Measurements from ENCODE around the gene MGAT3.

The MGAT3 gene

DNA sequence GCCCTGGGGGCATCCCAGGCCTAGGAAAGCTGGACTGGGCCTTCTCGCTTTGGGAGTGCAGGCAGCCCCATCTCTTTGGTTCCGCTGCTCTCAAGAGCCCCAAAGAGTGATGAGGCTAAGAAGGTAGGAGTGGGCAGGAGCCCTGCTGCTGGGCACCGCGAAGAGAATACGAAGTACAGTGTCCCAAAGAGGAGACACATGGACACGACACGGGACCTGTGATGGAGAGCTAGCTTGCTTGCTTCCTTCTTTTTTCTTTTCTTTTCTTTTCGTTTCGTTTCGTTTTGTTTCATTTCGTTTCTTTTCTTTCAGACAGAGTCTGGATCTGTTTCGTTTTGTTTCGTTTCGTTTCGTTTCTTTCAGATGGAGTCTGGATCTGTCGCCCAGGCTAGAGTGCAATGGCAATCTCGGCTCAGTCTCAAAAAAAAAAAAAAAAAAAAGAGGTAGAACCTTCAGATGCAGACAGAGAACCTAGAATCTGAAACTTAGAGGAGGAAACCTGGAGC lies 10.6 kb downstream of the MGAT3 start:
- H3K9me3 ChIP-seq = no peaks in the 10 kb centered on the region
- peaks cover 0 to 9% (median 3%) of the 10 kb centered on the region in 4 donors for H3K4me1 ChIP-seq
- H3K27ac ChIP-seq = no peak overlapping the region
- TF ChIP-seq, protein P1, sequence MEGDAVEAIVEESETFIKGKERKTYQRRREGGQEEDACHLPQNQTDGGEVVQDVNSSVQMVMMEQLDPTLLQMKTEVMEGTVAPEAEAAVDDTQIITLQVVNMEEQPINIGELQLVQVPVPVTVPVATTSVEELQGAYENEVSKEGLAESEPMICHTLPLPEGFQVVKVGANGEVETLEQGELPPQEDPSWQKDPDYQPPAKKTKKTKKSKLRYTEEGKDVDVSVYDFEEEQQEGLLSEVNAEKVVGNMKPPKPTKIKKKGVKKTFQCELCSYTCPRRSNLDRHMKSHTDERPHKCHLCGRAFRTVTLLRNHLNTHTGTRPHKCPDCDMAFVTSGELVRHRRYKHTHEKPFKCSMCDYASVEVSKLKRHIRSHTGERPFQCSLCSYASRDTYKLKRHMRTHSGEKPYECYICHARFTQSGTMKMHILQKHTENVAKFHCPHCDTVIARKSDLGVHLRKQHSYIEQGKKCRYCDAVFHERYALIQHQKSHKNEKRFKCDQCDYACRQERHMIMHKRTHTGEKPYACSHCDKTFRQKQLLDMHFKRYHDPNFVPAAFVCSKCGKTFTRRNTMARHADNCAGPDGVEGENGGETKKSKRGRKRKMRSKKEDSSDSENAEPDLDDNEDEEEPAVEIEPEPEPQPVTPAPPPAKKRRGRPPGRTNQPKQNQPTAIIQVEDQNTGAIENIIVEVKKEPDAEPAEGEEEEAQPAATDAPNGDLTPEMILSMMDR (IDR thresholded peaks at IDR 0.05) = no peak
- DNase-seq = no peak
- intact Hi-C loops (cut with DNase I; ENCODE audit: low total_unique reads) = no loop called here
- H3K36me3 ChIP-seq = no peaks in the 10 kb centered on the region
- H3K4me3 ChIP-seq = no peak overlapping the region
- peaks cover 0 to 33% of the 10 kb centered on the region in 2 donors for H3K27me3 ChIP-seq

DNA sequence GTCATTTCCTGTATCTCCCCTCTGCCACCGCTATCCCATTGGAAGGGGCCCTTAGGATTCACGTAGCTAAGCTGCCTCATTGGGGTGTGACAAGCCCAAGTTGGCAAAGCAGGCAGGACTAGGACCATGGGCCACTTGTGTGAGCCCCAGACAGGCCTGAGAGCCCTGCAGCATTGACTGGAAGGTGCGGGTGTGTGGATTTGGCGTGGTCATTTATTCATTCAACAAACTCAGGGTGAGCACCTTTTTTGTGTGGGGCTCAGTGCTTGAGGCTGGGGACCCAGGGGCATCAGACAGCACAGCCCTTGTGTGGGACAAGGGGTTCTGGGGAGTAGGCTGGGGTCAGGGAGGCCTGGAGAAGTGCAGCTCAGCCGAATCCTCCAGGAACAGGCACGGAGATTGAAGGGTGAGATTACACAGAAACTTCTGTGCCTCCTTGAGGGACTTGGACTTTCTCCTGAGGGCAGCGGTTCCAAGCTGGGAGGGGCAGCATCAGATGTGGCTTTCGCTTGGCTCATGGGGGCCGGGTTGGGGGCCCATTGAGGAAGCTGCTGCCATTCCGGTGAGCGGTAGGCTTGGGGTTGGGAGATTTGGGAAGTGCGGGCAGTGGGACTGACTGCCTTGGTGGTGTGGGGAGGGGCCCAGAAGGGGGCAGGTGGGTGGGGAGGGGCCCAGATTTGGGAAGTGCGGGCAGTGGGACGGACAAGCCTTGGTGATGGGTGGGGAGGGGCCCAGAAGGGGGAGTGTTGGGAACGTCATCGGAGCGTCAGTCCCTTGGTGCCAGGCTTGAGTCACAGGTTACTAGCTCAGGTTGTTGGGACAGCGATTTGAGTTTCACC lies 11.9 kb downstream of the MGAT3 start:
- Histone ChIP-seq H3K36me3 (no peaks in the 10 kb centered on the region), H3K4me3 (no peak overlapping the region), H3K27me3 (peaks cover 0 to 39% of the 10 kb centered on the region in 2 donors), H3K4me1 (peaks cover 0 to 9% (median 3%) of the 10 kb centered on the region in 4 donors), H3K9me3 (no peaks in the 10 kb centered on the region), H3K27ac (no peak overlapping the region)
- intact Hi-C loops (cut with DNase I; ENCODE audit: low total_unique reads) = no loop called here
- TF ChIP-seq, protein P1 (IDR thresholded peaks at IDR 0.05) = no peak
- DNase-seq = no peak

DNA sequence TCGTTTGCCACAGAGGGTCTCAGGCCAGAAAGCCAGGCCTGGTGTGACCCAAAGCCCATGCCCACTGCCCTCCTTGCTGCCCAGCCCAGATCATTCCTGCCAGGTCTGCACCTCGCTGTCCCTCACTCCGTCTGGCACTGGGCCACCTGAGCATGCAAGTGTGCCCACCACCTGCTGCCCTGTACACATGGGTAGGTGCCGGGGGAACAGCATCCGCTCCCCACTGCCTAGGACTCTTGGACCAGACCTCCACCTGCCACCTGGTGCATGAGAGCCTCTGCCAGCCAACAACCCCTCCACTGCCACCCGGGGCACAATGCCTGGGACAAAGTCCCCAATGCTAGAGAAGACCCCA lies 12.5 kb downstream of the MGAT3 start:
- peaks cover 0 to 9% (median 3%) of the 10 kb centered on the region in 4 donors for H3K4me1 ChIP-seq
- no peak overlapping the region for H3K4me3 ChIP-seq
- H3K27me3 ChIP-seq = peaks cover 0 to 42% of the 10 kb centered on the region in 2 donors
- no peak for DNase-seq
- intact Hi-C loops (cut with DNase I; ENCODE audit: low total_unique reads) = no loop called here
- no peaks in the 10 kb centered on the region for H3K36me3 ChIP-seq
- H3K9me3 ChIP-seq = no peaks in the 10 kb centered on the region
- TF ChIP-seq, protein P1 (IDR thresholded peaks at IDR 0.05) = no peak
- no peak overlapping the region for H3K27ac ChIP-seq

DNA sequence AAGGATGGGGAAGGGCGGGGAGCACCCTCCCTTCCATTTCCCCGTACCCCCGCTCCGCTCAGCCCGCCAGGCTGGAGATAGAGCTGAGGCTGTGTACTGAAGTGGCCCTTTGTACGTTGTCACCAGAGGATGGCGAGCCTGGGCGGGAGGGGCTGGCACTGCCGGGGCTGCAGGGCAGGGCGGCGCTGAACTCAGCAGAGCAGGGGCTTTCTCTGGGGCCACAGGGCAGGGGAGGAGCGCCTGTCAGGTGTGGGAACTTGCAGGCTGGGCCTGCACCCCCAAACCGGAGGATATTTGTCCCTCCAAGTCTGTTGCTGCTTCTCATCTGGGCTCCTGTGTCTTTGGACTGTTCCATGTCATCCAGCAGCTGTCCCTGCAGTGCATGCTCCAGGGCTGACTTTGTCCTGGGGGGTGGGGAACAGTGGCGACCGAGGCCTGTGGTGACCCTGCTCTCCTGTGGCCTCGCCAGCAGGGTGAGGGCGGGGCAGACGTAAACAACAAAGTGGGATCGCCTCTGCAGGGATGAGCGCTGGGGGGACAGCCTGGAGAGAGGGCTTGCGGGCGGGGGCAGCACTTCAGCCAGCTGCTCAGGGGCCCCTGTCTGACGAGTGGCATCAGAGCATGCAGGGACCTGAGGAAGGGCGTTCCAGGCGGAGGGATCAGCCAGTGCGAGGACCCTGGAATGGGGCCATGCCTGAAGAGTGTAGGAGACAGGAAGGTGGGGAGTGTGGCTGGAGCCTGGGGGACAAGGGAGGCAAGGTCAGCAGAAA lies 13.1 kb downstream of the MGAT3 start:
- Histone ChIP-seq H3K4me1 (peaks cover 0 to 9% (median 3%) of the 10 kb centered on the region in 4 donors), H3K4me3 (no peak overlapping the region), H3K9me3 (no peaks in the 10 kb centered on the region), H3K27me3 (peaks cover 0 to 44% of the 10 kb centered on the region in 2 donors), H3K36me3 (no peaks in the 10 kb centered on the region), H3K27ac (no peak overlapping the region)
- intact Hi-C loops (cut with DNase I; ENCODE audit: low total_unique reads) = loop anchor here (5.0 kb wide), 1 partner anchor 242 kb away; no protein-coding TSS in a partner anchor
- TF ChIP-seq, protein P1 (IDR thresholded peaks at IDR 0.05) = no peak
- DNase-seq = no peak

DNA sequence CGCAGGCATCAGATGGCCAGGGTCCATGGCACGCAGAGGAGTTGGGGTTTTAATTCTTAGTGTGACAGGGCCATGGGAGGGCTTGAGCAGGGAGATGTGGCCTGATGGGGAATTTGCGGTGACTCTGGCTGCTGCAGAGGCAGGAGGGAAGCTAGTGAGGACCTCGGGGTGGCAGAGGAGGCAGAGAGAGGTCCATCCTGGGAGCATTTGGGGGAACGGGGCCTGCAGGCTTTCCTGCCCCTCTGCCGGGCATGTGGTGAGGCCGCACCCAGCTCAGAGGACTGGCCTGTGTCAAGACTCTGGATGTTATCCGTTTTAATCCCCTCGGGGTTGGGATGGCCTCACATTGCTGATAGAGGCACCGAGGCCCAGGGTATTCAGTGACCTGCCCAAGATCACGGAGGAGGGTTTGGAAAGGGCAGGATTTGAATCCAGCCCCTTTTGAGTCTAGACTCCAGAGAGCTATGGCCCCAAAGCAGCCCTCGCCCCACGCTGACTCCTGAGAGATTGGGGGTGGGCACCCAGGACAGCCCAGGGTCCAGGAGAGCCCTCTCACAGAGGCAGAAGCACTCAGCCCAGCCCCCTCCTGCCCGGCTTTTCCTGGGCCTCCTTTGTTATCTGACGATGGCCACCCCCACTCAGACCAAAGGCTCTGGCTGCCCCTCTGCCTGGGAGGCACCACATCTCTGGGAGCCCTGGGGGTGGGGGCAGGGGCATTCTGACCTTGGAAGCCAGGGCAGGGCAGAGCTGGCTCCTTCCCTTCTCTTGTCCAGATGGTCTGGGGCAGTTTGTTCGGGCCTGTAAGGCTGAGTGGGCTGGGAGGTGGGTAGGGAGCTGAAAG lies 13.9 kb downstream of the MGAT3 start:
- H3K4me1 ChIP-seq = peaks cover 0 to 9% (median 3%) of the 10 kb centered on the region in 4 donors
- H3K27me3 ChIP-seq = peaks cover 0 to 44% of the 10 kb centered on the region in 2 donors
- TF ChIP-seq, protein P1 (IDR thresholded peaks at IDR 0.05) = no peak
- H3K36me3 ChIP-seq = no peaks in the 10 kb centered on the region
- H3K4me3 ChIP-seq = no peak overlapping the region
- no peaks in the 10 kb centered on the region for H3K9me3 ChIP-seq
- intact Hi-C loops (cut with DNase I; ENCODE audit: low total_unique reads) = loop anchor here (5.0 kb wide), 1 partner anchor 242 kb away; no protein-coding TSS in a partner anchor
- no peak overlapping the region for H3K27ac ChIP-seq
- DNase-seq = no peak

All from tibial artery (tissue), 4 donors.